Rectal smooth muscle tissue (tissue), 1 donor: ENCODE measurements around the gene SCGB2B2.
"Not testable (repeated sequence)": the region's sequence is repeated elsewhere in the genome, so short reads cannot be mapped to it uniquely, and the experiment has no call there.

Experiments used
- H3K27ac ChIP-seq: one replicate; pipeline ENCODE4 v1.7.0; 2013; ENCODE audit warnings: low read depth, low read length, inconsistent platforms
- H3K27me3 ChIP-seq: one replicate; pipeline ENCODE4 v1.7.0; 2013; ENCODE audit warnings: low read length; ENCODE audit not compliant: control insufficient read depth, insufficient read depth
- H3K36me3 ChIP-seq: one replicate; pipeline ENCODE4 v1.7.0; 2013; ENCODE audit warnings: low read length; ENCODE audit not compliant: control insufficient read depth, insufficient read depth
- H3K4me1 ChIP-seq: one replicate; pipeline ENCODE4 v1.7.0; 2013; ENCODE audit warnings: low read length; ENCODE audit not compliant: control insufficient read depth, insufficient read depth
- H3K4me3 ChIP-seq: one replicate; pipeline ENCODE4 v1.7.0; 2013; ENCODE audit warnings: low read length
- H3K9ac ChIP-seq: one replicate; pipeline ENCODE4 v1.7.0; 2013; ENCODE audit warnings: low read length

SCGB2B2 gene

DNA sequence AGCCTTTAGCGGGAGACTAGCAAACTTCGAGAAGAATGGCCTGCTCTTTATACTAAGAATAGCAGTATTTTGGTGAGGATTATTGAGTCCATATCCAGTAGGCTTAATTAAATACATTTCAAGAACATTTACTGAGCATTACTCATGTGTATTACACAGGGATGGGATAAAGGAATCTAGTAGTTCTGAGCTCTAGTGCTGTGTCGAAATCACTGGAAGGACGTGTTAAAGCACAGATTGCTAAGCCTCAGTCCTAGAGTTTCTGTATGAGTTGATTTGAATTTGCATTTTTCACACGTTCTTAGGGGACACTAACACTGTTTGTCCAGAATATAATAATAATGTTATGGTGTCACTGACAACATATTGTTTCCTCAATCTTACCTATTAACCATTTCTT, 9.5 kb upstream of the SCGB2B2 start:
- Histone ChIP-seq H3K9ac (no peak overlapping the region), H3K4me1 (no peaks in the 10 kb centered on the region), H3K36me3 (peaks cover 20% of the 10 kb centered on the region)

DNA sequence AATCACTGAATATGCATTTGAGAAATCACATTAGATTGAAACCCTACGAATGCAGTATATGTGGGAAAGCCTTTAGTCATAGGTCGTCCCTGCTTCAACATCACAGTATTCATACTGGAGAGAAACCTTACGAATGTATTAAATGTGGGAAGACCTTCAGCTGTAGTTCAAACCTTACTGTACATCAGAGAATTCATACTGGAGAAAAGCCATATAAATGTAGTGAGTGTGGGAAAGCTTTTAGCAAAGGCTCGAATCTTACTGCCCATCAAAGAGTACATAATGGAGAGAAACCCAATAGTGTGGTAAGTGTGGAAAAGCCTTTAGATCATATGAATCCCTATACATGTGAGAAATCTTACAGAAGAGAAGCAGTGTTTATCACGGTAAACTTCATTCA, 8.3 kb upstream of the SCGB2B2 start:
- H3K9ac ChIP-seq, H3K27ac ChIP-seq, H3K4me3 ChIP-seq, H3K4me1 ChIP-seq, H3K27me3 ChIP-seq: not testable (repeated sequence)
- H3K36me3 ChIP-seq: peaks cover 21% of the 10 kb centered on the region

More for the DNA sequence above, 9.5 kb upstream of the SCGB2B2 start:
- Histone ChIP-seq H3K27me3 (no peaks in the 10 kb centered on the region), H3K4me3 (no peak overlapping the region), H3K27ac (no peak overlapping the region)

- H3K4me3 ChIP-seq: no peak overlapping the region
- H3K27ac ChIP-seq: no peak overlapping the region
- no peak overlapping the region for H3K9ac ChIP-seq
- peaks cover 5% of the 10 kb centered on the region for H3K4me1 ChIP-seq
- peaks cover 30% of the 10 kb centered on the region for H3K36me3 ChIP-seq
- no peaks in the 10 kb centered on the region for H3K27me3 ChIP-seq
These were observed 4.5 kb upstream of the SCGB2B2 start for GRCh38 chr19:34681478-34681877.

GRCh38 chr19:34678421-34678820, 1.5 kb upstream of the SCGB2B2 start:
- H3K27me3 ChIP-seq: no peaks in the 10 kb centered on the region
- no peak overlapping the region for H3K9ac ChIP-seq
- H3K4me3 ChIP-seq: peak overlapping the region; percentile 68
- peaks cover 20% of the 10 kb centered on the region for H3K36me3 ChIP-seq
- peak overlapping the region; percentile 98 for H3K27ac ChIP-seq
- peaks cover 5% of the 10 kb centered on the region for H3K4me1 ChIP-seq

DNA sequence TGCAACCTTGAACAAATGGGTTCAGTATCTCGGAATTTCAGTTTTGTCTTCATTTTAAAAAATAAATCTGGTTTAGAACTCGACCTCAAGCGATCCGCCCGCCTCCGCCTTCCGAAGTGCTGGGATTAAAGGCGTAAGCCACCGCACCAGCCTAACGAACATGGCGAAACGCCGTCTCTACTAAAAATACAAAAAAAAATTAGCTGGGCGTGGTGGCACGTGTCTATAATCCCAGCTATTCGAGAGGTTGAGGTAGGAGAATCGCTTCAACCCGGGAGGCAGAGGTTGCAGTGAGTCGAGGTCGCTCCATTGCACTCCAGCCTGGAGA, 1.1 kb upstream of the SCGB2B2 start:
- peak overlapping the region; percentile 74 for H3K9ac ChIP-seq
- no peaks in the 10 kb centered on the region for H3K27me3 ChIP-seq
- peak overlapping the region; percentile 98 for H3K27ac ChIP-seq
- H3K4me1 ChIP-seq: peaks cover 5% of the 10 kb centered on the region
- peaks cover 19% of the 10 kb centered on the region for H3K36me3 ChIP-seq
- H3K4me3 ChIP-seq: peak overlapping the region; percentile 68

DNA sequence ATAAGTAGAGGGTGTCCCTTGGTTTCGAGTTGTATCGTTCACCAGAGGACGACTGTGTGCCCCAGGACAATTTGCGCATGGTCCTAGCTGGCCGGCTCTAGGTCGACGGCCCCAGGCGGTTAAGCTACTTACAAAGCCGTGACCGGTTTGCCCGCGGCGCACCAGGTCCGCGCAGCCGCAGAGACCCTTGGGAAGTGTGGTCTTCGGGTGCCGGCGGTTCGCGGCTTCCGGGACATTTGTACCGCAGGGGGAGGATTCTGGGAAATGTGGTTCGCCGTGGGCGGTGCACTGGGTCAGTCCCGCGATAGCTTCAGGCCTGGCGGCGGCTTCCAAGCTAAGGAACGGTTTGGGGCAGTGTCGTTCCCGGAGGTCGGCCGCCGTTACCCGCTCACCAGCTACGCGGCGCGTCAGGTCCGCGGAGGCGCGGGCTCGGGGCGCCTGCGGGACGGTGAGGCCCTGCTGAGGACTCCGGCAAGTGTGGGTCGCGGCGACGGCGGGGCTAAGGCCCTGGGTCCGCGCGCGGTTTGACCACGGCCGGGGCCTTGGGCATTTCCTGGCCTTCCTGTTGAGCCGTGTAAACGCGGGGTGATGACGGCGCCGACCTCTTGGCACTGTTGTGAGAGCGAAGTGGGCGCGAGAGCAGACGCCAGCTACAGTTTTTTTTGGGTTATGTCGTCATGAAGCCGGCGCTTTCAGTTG, 576 bp upstream of the SCGB2B2 start, which contains the start of gene ZNF302:
ZNF302 (plus strand) TSS at position 293 of the 699 bp plus-strand sequence. CDS start 1,127 bp downstream, outside the sequence.
- H3K4me3 ChIP-seq: peak within 1 kb of the TSS; percentile 68

DNA sequence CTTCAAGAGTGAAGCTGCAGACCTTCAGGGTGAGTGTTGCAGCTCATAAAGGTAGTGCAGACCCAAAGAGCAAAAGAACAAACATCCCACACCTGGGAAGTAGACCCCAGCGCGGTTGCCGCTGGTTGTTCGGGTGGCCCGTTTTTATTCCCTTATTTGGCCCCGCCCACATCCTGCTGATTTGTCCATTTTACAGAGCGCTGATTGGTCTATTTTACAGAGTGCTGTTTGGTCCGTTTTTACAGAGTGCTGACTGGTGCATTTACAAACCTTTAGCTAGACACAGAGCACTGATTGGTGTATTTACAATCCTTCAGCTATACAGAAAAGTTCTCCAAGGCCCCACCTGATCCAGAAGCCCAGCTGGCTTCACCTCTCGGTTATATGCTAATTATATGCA, 1.0 kb downstream of the SCGB2B2 start:
- H3K36me3 ChIP-seq: peaks cover 8% of the 10 kb centered on the region
- no peaks in the 10 kb centered on the region for H3K27me3 ChIP-seq
- H3K4me3 ChIP-seq: no peak overlapping the region
- H3K9ac ChIP-seq: no peak overlapping the region
- no peak overlapping the region for H3K27ac ChIP-seq
- H3K4me1 ChIP-seq: peaks cover 5% of the 10 kb centered on the region

More for the DNA sequence above, 576 bp upstream of the SCGB2B2 start, which contains the start of gene ZNF302:
- H3K27ac ChIP-seq: peak within 1 kb of the TSS; percentile 98
- H3K27me3 ChIP-seq: no peaks in the 10 kb centered on the region
- peaks cover 5% of the 10 kb centered on the region for H3K4me1 ChIP-seq
- peaks cover 15% of the 10 kb centered on the region for H3K36me3 ChIP-seq
- H3K9ac ChIP-seq: peak within 1 kb of the TSS; percentile 74

DNA sequence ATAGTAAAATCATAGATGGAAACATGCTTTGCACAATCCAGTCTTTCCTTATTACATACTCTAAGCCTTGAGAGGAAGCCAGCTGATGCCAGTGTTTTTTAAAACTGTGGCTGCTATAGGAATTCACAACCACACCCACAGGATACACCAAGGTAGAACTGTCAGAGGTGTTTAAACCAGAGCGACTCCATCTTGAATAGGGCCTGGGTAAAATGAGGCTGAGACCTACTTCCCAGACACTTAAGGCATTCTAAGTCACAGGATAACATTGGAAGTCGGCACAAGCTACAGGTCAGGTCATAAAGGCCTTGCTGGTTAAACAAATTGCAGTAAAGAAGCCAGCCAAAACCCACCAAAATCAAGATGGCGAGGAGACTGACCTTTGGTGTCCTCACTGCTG, 1.7 kb downstream of the SCGB2B2 start:
- H3K27me3 ChIP-seq: no peaks in the 10 kb centered on the region
- H3K4me3 ChIP-seq: no peak overlapping the region
- no peak overlapping the region for H3K27ac ChIP-seq

DNA sequence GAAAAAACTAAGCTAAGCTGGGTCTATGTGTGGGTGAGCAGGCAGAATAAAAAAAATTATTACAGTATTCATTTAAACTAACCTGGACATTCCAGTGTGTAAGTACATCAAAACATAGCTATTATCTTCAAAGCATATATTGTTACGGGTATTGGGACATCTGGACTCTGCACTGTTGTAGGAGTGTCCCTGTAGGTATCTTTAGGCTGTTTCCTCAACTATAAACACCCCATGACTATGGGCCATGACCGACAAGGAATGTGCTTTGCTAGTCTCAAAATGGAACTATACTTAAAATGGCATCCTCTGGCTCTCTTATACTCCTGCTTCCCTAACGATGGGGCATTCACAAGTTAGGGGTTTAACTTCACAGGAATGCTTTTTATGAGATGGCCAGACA, 3.4 kb downstream of the SCGB2B2 start:
- Histone ChIP-seq H3K4me1 (peaks cover 3% of the 10 kb centered on the region), H3K27me3 (no peaks in the 10 kb centered on the region), H3K27ac (no peak overlapping the region), H3K36me3 (no peaks in the 10 kb centered on the region), H3K9ac (no peak overlapping the region), H3K4me3 (no peak overlapping the region)

More for the DNA sequence above, 1.7 kb downstream of the SCGB2B2 start:
- peaks cover 5% of the 10 kb centered on the region for H3K4me1 ChIP-seq
- no peak overlapping the region for H3K9ac ChIP-seq
- H3K36me3 ChIP-seq: peaks cover 8% of the 10 kb centered on the region

DNA sequence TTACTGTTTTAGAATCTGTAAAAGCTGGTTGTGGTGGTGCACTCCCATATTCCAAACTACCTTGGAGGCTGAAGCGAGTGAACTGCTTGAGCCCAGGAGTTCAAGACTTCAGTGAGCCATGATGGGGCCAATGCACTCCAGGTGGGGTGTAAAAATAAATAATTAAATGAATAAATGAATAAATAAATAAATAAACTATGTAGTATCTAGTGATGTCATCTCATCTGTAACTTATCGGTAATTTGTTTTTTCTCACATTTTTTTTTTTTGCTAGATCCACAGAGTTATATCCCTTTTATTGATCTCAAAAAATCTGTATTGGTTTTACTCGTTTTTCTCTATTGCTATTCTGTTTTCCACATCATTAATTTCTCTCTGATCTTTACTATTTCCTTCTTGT, 5.0 kb downstream of the SCGB2B2 start:
- no peak overlapping the region for H3K9ac ChIP-seq
- no peaks in the 10 kb centered on the region for H3K36me3 ChIP-seq
- no peaks in the 10 kb centered on the region for H3K27me3 ChIP-seq
- H3K4me1 ChIP-seq: no peaks in the 10 kb centered on the region
- H3K4me3 ChIP-seq: no peak overlapping the region
- no peak overlapping the region for H3K27ac ChIP-seq

DNA sequence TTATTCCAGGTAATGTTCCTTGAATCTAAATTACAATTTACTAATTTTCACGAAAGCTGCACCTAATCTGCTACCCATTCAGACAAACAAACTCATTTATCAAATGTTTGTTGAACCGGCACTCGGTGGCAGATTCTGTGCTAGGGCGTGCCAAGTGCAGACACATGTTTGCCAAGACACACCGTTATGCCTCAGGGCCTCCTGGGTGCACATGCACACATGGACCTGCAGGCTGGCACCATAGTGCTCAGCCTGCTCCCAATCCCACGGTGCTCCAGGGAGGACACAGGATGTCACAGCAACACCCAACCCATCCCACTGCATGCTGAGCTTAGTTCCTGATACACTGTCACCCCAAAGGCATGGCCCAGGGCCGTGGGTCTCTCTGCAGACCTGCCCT, 7.7 kb downstream of the SCGB2B2 start:
- H3K27ac ChIP-seq: no peak overlapping the region
- H3K4me1 ChIP-seq: no peaks in the 10 kb centered on the region
- no peak overlapping the region for H3K4me3 ChIP-seq
- H3K36me3 ChIP-seq: no peaks in the 10 kb centered on the region
- no peaks in the 10 kb centered on the region for H3K27me3 ChIP-seq
- no peak overlapping the region for H3K9ac ChIP-seq

DNA sequence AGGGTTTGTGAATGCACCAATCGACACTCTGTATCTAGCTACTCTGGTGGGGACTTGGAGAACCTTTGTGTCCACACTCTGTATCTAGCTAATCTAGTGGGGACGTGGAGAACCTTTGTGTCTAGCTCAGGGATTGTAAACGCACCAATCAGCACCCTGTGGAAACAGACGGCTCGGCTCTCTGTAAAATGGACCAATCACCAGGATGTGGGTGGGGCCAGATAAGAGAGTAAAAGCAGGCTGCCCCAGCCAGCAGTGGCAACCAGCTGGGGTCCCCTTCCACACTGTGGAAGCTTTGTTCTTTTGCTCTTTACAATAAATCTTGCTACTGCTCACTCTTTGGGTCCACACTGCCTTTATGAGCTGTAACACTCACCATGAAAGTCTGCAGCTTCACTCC, 8.3 kb downstream of the SCGB2B2 start:
- not testable (repeated sequence) for H3K9ac ChIP-seq, H3K27ac ChIP-seq, H3K4me3 ChIP-seq, H3K4me1 ChIP-seq, H3K36me3 ChIP-seq, H3K27me3 ChIP-seq

DNA sequence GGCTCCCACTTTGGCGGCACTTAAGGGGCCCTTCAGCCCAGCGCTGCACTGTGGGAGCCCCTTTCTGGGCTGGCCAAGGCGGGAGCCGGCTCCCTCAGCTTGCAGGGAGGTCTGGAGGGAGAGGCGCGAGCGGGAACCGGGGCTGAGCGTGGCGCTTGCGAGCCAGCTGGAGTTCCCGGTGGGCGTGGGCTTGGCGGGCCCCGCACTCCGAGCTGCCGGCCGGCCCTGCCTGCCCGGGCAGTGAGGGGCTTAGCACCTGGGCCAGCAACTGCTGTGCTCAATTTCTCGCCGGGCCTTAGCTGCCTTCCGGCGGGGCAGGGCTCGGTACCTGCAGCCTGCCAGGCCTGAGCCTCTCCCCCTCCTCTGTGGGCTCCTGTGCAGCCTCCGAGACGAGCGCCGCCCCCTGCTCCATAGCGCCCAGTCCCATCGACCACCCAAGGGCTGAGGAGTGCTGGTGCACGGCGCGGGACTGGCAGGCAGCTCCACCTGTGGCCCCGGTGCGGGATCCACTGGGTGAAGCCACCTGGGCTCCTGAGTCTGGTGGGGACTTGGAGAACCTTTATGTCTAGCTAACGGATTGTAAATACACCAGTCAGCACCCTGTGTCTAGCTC, 8.8 kb downstream of the SCGB2B2 start:
- not testable (repeated sequence) for H3K9ac ChIP-seq, H3K27me3 ChIP-seq, H3K36me3 ChIP-seq, H3K4me3 ChIP-seq, H3K4me1 ChIP-seq, H3K27ac ChIP-seq
